ENCODE measurements around the gene HEY2. TPM values are rescaled to one million over a fixed set of nuclear protein-coding genes. Genes with fewer than 3 reads are reported as not detected.

The HEY2 gene
- total and polyA plus RNA-seq, 2 donors (not counting 3 experiments of a cell fraction or from before 2014, with no cell fraction given): 0.07 TPM; not detected in 1

GRCh38 chr6:125784365-125784764 is 34.9 kb downstream of the HEY2 start:
- no peak for FAIRE-seq
- H3K4me1 ChIP-seq (ENCODE audit: control insufficient read depth, extremely low read depth, insufficient read depth, low read length): peaks cover 8% of the 10 kb centered on the region
- no peak overlapping the region for H3K27ac ChIP-seq (ENCODE audit: insufficient read depth, low read depth, low read length)
- POLR2A ChIA-PET: interaction anchor here (0.5 kb wide), 1 partner anchor 187 kb away, joined by 4 read pairs; no protein-coding TSS in a partner anchor
- no peak overlapping the region for H2AFZ ChIP-seq (ENCODE audit: low read depth, low read length)
- CTCF ChIA-PET: interaction anchor here (1.0 to 11.1 kb wide), 5 partner anchors 105 to 189 kb away, joined by 3 to 138 read pairs (median 13); partner anchors contain the start of gene HINT3
- TF ChIP-seq MYC (IDR thresholded peaks at IDR 0.05; ENCODE audit: low read depth, low read length): no peak
- no peak for TF ChIP-seq GATA2 (IDR thresholded peaks at IDR 0.05; ENCODE audit: insufficient read depth, insufficient read length, low read depth, low read length)
- no peak for TF ChIP-seq MAX (IDR thresholded peaks at IDR 0.05; ENCODE audit: insufficient read depth, insufficient read length)
- TF ChIP-seq POLR2AphosphoS5 (IDR thresholded peaks at IDR 0.05; ENCODE audit: insufficient read depth, low read depth, low read length): no peak
- no peak for TF ChIP-seq FOS (IDR thresholded peaks at IDR 0.05; ENCODE audit: borderline replicate concordance, insufficient read depth, low read length)
- no peak for TF ChIP-seq POLR2A (IDR thresholded peaks at IDR 0.05; ENCODE audit: low read depth, low read length)
- TF ChIP-seq JUN (IDR thresholded peaks at IDR 0.05; ENCODE audit: borderline replicate concordance, insufficient read depth, insufficient read length, low read depth): no peak
- no peak for TF ChIP-seq EZH2 (IDR thresholded peaks at IDR 0.05; ENCODE audit: borderline replicate concordance, low read depth, low read length, severe bottlenecking)
- TF ChIP-seq, protein P1, sequence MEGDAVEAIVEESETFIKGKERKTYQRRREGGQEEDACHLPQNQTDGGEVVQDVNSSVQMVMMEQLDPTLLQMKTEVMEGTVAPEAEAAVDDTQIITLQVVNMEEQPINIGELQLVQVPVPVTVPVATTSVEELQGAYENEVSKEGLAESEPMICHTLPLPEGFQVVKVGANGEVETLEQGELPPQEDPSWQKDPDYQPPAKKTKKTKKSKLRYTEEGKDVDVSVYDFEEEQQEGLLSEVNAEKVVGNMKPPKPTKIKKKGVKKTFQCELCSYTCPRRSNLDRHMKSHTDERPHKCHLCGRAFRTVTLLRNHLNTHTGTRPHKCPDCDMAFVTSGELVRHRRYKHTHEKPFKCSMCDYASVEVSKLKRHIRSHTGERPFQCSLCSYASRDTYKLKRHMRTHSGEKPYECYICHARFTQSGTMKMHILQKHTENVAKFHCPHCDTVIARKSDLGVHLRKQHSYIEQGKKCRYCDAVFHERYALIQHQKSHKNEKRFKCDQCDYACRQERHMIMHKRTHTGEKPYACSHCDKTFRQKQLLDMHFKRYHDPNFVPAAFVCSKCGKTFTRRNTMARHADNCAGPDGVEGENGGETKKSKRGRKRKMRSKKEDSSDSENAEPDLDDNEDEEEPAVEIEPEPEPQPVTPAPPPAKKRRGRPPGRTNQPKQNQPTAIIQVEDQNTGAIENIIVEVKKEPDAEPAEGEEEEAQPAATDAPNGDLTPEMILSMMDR (IDR thresholded peaks at IDR 0.05; ENCODE audit: extremely low read depth in 1 of 2, insufficient read depth in 1 of 2, low read depth in 1 of 2, low read length in 2 of 2): no peak
- H3K4me2 ChIP-seq (ENCODE audit: insufficient read depth, low read length): no peak overlapping the region
- H4K20me1 ChIP-seq (replicated peaks; ENCODE audit: control insufficient read depth, extremely low read depth, insufficient read depth, low read length): no peaks in the 10 kb centered on the region
- H3K27me3 ChIP-seq (ENCODE audit: control insufficient read depth in 2 of 2, insufficient read depth in 2 of 2, low read length in 2 of 2): no peaks in the 10 kb centered on the region
- no peaks in the 10 kb centered on the region for H3K36me3 ChIP-seq (ENCODE audit: control insufficient read depth in 2 of 2, extremely low read depth in 1 of 2, insufficient read depth in 2 of 2, low read length in 2 of 2)
- no peak for DNase-seq (ENCODE audit: low read depth, low spot score)
- intact Hi-C loops (cut with micrococcal nuclease) (loop anchor here (10.0 kb wide), 1 partner anchor 390 kb away; no protein-coding TSS in a partner anchor), dilution Hi-C loops (cut with MboI; ENCODE audit: extremely low pct_ligation_motif_present, low sequenced_read_pairs) (no loop called here)
- no peaks in the 10 kb centered on the region for H3K79me2 ChIP-seq (ENCODE audit: control insufficient read depth, insufficient read depth, low read length)
- no peak overlapping the region for H3K4me3 ChIP-seq (replicated peaks in 1 of 3; ENCODE audit: insufficient read depth in 1 of 3, low read depth in 1 of 3, low read length in 3 of 3)
- no peaks in the 10 kb centered on the region for H3K9me3 ChIP-seq (replicated peaks; ENCODE audit: control insufficient read depth, insufficient read depth, low read length)
- H3K9me1 ChIP-seq (replicated peaks; ENCODE audit: control insufficient read depth, extremely low read depth, insufficient read depth, low read length): no peaks in the 10 kb centered on the region
- no TSS peak for BruUV-seq (replicated peaks)
- H3K9ac ChIP-seq (replicated peaks; ENCODE audit: extremely low read depth, insufficient read depth, low read length): no peak overlapping the region

Measured in endothelial cell of umbilical vein (primary cell).